ENCODE results near the gene TCP11.

DNA sequence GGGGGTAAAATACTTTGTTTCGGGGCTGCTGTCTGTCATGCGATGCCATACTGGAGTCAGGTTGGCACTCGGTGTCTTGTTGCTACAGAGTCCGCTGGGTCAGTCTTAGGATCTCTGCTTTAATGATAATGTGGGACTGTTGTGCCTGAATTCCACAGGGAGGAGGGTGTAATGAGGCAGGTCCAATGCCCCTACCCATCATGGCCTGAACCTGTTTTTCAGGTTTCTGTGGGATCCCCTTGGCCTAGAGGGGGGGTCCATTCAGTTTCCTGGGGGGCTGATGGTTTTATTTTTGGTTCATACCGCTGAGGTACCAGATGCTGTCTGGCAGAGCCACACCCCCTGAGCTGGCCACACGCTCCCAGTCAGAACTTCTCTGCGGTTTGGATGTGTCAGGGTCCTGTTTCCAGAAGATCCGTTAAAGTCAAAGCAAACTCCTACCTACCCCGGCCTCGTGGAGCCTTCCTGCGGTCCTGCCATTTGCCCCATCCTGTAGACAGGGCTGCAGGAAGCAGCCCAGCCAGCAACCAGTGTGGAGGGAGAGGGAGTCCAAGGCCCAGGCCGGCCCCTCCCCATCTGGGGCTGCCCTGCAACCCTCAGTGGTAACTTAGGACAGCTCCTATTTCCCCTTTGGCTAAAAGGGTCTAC lies 69.7 kb downstream of the TCP11 start:
- TF ChIP-seq CTCF (conservative IDR thresholded peaks at IDR 0.05; ENCODE audit: low read length), result no peak
- TF ChIP-seq EZH2phosphoT487 (IDR thresholded peaks at IDR 0.05; ENCODE audit: borderline replicate concordance), result no peak
